ENCODE data around the gene CES5A.

DNA sequence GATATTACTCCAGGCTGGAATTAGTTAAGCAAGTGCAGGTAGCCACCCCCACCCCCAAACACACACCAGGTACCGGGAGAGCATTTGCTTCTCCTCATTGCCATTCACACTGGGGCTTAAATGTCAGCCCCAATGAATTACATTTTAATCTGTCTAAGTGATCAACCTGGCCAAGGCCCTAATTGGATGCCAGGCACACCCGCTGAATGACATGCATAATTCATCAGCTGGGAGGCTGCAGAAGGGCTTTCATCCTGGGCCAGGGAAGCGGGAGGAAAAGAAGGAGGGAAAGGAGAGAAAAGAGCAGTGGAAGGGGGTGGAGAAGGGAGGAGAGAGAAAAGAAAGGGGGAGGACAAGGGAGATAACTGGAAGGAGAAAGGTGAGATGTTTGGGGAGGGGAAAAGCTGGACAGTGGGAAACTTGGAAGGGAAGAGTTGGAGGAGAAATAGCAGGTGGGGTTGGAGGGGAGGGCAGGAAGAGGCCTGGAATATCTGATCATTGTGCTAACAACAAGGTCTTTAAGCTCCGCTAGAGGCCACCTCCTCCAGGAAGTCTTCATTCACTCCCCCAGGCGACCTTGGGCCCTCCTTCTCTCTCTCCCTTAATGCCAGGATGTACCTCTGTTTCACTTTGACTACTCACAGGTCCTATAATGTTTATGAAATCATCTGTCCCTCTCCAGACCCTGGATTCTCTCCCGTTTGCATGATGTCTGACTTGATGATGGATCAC, 40.1 kb upstream of the CES5A start:
- TF ChIP-seq, protein P1, sequence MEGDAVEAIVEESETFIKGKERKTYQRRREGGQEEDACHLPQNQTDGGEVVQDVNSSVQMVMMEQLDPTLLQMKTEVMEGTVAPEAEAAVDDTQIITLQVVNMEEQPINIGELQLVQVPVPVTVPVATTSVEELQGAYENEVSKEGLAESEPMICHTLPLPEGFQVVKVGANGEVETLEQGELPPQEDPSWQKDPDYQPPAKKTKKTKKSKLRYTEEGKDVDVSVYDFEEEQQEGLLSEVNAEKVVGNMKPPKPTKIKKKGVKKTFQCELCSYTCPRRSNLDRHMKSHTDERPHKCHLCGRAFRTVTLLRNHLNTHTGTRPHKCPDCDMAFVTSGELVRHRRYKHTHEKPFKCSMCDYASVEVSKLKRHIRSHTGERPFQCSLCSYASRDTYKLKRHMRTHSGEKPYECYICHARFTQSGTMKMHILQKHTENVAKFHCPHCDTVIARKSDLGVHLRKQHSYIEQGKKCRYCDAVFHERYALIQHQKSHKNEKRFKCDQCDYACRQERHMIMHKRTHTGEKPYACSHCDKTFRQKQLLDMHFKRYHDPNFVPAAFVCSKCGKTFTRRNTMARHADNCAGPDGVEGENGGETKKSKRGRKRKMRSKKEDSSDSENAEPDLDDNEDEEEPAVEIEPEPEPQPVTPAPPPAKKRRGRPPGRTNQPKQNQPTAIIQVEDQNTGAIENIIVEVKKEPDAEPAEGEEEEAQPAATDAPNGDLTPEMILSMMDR (conservative IDR thresholded peaks at IDR 0.05), result no peak
- TF ChIP-seq ZFX (IDR thresholded peaks at IDR 0.05), result no peak

Measured in C4-2B (cell line).